Epithelial cell of proximal tubule (primary cell): Measurements from ENCODE around the gene FCAMR. TPM values are rescaled to one million over a fixed set of nuclear protein-coding genes. Genes with fewer than 3 reads are reported as not detected.

Experiments used
- DNase-seq: peaks from one replicate; pipeline ENCODE4 v3.0.0-alpha.2; 2011; ENCODE audit warnings: low read depth
- H3K4me3 ChIP-seq: 2 replicates; pipeline ENCODE4 v1.5.1; 2011; ENCODE audit warnings: low read depth, mild to moderate bottlenecking, low read length
- CTCF ChIP-seq: conservative IDR thresholded peaks from 2 replicates; pipeline ENCODE4 v1.5.1; 2012; ENCODE audit warnings: low read depth, mild to moderate bottlenecking, low read length
- total RNA-seq: library from RNA; depleted of rRNA; stranded (reverse); fragments of >200 nt; gene quantifications from 2 replicates; pipeline ENCODE4 v1.2.3, GENCODE V29; 2015

FCAMR gene
- total RNA-seq, 1 donor from 2014 or later = 0.29 TPM

GRCh38 chr1:206960676-206961386 is 9.4 kb downstream of the FCAMR start:
- no peak for TF ChIP-seq CTCF
- DNase-seq = no peak
- H3K4me3 ChIP-seq = no peak overlapping the region

- no peak for DNase-seq
- no peak overlapping the region for H3K4me3 ChIP-seq
- no peak for TF ChIP-seq CTCF
Observed at GRCh38 chr1:206958144-206958543, 12.1 kb downstream of the FCAMR start.

- H3K4me3 ChIP-seq = no peak overlapping the region
- DNase-seq = no peak
- no peak for TF ChIP-seq CTCF
Observed at GRCh38 chr1:206957639-206958038, 12.6 kb downstream of the FCAMR start.

GRCh38 chr1:206955476-206956451 is 14.5 kb downstream of the FCAMR start:
- no peak for DNase-seq

GRCh38 chr1:206954459-206955342 is 15.6 kb downstream of the FCAMR start:
- no peak for TF ChIP-seq CTCF
- DNase-seq = no peak
- H3K4me3 ChIP-seq = no peak overlapping the region

More at GRCh38 chr1:206955476-206956451, 14.5 kb downstream of the FCAMR start:
- TF ChIP-seq CTCF = no peak
- H3K4me3 ChIP-seq = no peak overlapping the region

GRCh38 chr1:206953626-206954025 is 16.6 kb downstream of the FCAMR start:
- no peak for TF ChIP-seq CTCF
- no peak overlapping the region for H3K4me3 ChIP-seq
- DNase-seq = no peak
